Breast epithelium (tissue), 3 donors: ENCODE data around the gene LEPR.

ENCODE experiments used
- POLR2A ChIP-seq: fragments of 450-650 bp; IDR thresholded peaks from one replicate; pipeline ENCODE4 v1.6.1; 2016; ENCODE audit warnings: antibody characterized with exemption, mild to moderate bottlenecking, moderate library complexity
- POLR2AphosphoS5 ChIP-seq, 3 donors: sonication (generic); formaldehyde crosslinking; IDR thresholded peaks; one replicate each; pipeline ENCODE4 v1.6.1; 2017; ENCODE audit warnings: antibody characterized with exemption in 3 of 3
- TF ChIP-seq, protein P1 (sequence below), 3 donors: fragments of 450-650 bp; IDR thresholded peaks; one replicate each; pipeline ENCODE4 v1.5.1; 2016 to 2017; ENCODE audit warnings: antibody characterized with exemption in 3 of 3, mild to moderate bottlenecking in 3 of 3, moderate library complexity in 3 of 3

DNA sequence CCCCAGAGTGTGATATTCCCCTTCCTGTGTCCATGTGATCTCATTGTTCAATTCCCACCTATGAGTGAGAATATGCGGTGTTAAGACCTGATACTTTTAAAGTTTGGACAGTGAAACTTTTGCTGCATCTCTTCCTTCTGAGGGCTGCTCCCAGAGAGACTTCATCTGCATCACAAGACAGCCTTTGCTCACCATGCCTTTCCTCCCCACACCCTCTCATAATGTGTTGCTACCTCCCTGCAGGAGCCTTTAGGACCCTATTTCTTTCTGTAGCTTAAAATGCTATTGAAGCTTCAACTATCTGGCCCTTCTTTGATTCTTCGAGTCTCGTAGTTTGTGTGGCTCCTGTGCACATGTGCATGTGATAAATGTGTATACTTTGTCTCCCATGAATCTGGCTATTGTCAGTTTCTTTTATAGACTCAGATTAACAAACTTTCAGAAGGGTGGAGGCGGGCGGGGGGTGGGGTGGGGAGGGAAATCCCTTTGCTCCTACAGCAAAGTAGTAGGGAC lies 23.7 kb downstream of the LEPR start:
- TF ChIP-seq, protein P1, sequence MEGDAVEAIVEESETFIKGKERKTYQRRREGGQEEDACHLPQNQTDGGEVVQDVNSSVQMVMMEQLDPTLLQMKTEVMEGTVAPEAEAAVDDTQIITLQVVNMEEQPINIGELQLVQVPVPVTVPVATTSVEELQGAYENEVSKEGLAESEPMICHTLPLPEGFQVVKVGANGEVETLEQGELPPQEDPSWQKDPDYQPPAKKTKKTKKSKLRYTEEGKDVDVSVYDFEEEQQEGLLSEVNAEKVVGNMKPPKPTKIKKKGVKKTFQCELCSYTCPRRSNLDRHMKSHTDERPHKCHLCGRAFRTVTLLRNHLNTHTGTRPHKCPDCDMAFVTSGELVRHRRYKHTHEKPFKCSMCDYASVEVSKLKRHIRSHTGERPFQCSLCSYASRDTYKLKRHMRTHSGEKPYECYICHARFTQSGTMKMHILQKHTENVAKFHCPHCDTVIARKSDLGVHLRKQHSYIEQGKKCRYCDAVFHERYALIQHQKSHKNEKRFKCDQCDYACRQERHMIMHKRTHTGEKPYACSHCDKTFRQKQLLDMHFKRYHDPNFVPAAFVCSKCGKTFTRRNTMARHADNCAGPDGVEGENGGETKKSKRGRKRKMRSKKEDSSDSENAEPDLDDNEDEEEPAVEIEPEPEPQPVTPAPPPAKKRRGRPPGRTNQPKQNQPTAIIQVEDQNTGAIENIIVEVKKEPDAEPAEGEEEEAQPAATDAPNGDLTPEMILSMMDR (IDR thresholded peaks at IDR 0.05): no peak
- TF ChIP-seq POLR2A (no peak), POLR2AphosphoS5 (IDR thresholded peaks at IDR 0.05) (no peak)
